Ishikawa (cell line): ENCODE data around the gene DENND5A.

ENCODE experiments used
- CREB1 ChIP-seq: IDR thresholded peaks from 2 replicates; pipeline ENCODE4 v1.6.1; 2012; ENCODE audit warnings: low read depth
- RAD21 ChIP-seq: IDR thresholded peaks from 2 replicates; pipeline ENCODE4 v1.6.1; 2012; ENCODE audit warnings: low read depth
- REST ChIP-seq: IDR thresholded peaks from 2 replicates; pipeline ENCODE4 v1.6.1; 2012; ENCODE audit warnings: low read depth, mild to moderate bottlenecking
- TAF1 ChIP-seq: IDR thresholded peaks from 2 replicates; pipeline ENCODE4 v1.6.1; 2012; ENCODE audit warnings: low read depth, mild to moderate bottlenecking
- YY1 ChIP-seq: IDR thresholded peaks from 2 replicates; pipeline ENCODE4 v1.6.1; 2012; ENCODE audit warnings: low read depth

GRCh38 chr11:9301720-9302119 lies 36.6 kb upstream of the DENND5A start:
- TF ChIP-seq CREB1 (no peak), RAD21 (no peak), REST (no peak), YY1 (no peak), TAF1 (no peak)
